Measurements from ENCODE around the gene MYRIP.

MYRIP gene

DNA sequence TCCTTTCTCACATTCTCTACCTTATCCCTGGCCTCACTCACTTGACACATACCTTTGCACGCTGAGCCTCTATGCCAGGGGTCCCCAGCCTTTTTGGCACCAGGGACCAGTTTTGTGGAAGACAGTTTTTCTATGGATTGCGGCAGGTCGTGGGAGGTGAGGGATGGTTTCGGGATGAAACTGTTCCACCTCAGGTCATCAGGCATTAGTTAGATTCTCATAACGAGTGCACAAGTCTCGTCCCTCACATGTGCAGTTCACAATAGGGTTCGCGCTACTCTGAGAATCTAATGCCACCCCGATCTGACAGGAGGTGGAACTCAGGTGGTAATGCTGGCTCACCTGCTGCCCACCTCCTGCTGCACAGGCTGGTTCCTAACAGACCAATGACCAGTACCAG is 387.6 kb downstream of the MYRIP start:
- no peak for TF ChIP-seq CTCF (IDR thresholded peaks at IDR 0.05; ENCODE audit: low read depth, low read length)
- DNase-seq (ENCODE audit: extremely low read depth, low read depth) = no peak

- DNase-seq (ENCODE audit: extremely low read depth, low read depth) = no peak
- TF ChIP-seq CTCF (IDR thresholded peaks at IDR 0.05; ENCODE audit: low read depth, low read length) = no peak
Observed at GRCh38 chr3:40200692-40201316, 391.4 kb downstream of the MYRIP start.

- TF ChIP-seq CTCF (IDR thresholded peaks at IDR 0.05; ENCODE audit: low read depth, low read length) = no peak
- no peak for DNase-seq (ENCODE audit: extremely low read depth, low read depth)
Observed at GRCh38 chr3:40201770-40202169, 392.4 kb downstream of the MYRIP start.

- no peak for DNase-seq (ENCODE audit: extremely low read depth, low read depth)
- no peak for TF ChIP-seq CTCF (IDR thresholded peaks at IDR 0.05; ENCODE audit: low read depth, low read length)
Observed at GRCh38 chr3:40206522-40206921, 397.1 kb downstream of the MYRIP start.

DNA sequence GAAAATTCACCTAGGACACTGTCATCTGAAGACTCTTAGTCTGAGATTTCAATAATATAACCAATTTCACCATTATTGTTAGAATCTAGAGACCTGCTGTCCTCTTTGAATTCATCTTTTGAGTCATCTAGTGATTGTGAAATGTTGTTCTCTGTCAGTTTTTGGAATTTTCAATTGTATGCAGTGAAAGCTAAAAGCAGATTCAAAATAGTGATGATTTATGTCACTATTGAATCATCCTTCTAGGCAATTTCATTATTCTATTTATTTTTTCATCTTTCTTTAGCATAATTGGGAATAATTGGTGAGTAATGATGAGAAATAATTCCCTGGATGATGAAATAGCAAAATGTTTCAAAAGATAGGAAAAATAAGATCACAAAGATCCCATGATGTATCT is 398.4 kb downstream of the MYRIP start:
- TF ChIP-seq CTCF (IDR thresholded peaks at IDR 0.05; ENCODE audit: low read depth, low read length) = no peak
- DNase-seq (ENCODE audit: extremely low read depth, low read depth) = no peak

DNA sequence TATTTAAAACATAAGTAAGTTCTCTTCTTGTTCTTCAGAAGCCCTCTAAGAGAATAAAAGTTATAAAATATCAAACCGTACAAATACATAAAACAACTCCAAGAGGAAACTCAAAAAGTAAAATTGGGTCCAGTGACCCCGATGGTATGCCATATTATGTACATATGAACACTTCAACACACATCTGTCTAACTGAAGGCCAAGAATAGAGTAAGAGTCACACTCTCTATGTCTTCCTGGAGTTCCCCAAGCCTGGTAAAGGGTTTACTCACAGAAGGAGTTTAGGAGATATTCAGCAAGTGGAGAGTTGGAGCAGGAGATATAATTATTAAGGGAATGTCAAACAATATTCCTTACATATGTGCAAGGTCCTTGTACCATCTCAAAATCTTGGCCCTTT is 398.8 kb downstream of the MYRIP start:
- no peak for DNase-seq (ENCODE audit: extremely low read depth, low read depth)
- TF ChIP-seq CTCF (IDR thresholded peaks at IDR 0.05; ENCODE audit: low read depth, low read length) = no peak

DNA sequence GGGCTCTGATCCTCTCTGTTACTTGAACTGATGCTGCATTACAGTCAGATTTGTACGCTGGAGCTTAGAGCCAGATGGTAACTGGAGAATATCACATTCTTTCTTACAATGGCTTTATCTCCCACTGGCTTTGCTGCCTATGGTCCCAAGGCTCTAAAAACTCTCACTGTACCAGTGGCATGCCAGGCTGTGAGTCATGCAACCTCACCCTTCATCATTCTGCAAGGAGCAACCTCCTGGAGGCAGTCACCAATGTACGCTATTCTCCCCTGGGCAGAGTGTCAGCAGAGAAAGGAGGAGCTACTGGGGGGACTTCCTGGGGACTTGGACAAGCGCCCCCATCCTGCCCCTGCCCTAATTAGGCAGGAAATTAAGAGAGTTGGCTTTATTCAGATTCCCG is 402.2 kb downstream of the MYRIP start:
- no peak for DNase-seq (ENCODE audit: extremely low read depth, low read depth)
- no peak for TF ChIP-seq CTCF (IDR thresholded peaks at IDR 0.05; ENCODE audit: low read depth, low read length)
